HUES6 (cell line): ENCODE data around the gene UQCRC1.

ENCODE experiments used
- H3K27ac ChIP-seq: 2 replicates; pipeline ENCODE4 v1.7.0; 2013; ENCODE audit warnings: low read depth, mild to moderate bottlenecking, low read length, inconsistent platforms
- H3K27me3 ChIP-seq: 2 replicates; pipeline ENCODE4 v1.6.1; 2013; ENCODE audit warnings: low read length; ENCODE audit not compliant: control insufficient read depth, insufficient read depth
- H3K36me3 ChIP-seq: 2 replicates; pipeline ENCODE4 v1.6.1; 2013; ENCODE audit warnings: low read length; ENCODE audit not compliant: control insufficient read depth, insufficient read depth
- H3K4me1 ChIP-seq: 2 replicates; pipeline ENCODE4 v1.6.1; 2013; ENCODE audit warnings: low read length; ENCODE audit not compliant: control insufficient read depth, insufficient read depth
- H3K4me3 ChIP-seq: 2 replicates; pipeline ENCODE4 v1.5.1; 2013; ENCODE audit warnings: low read depth, low read length
- H3K9ac ChIP-seq: one replicate; pipeline ENCODE4 v1.6.1; 2013; ENCODE audit warnings: mild to moderate bottlenecking, low read length
- H3K9me3 ChIP-seq: 2 replicates; pipeline ENCODE4 v1.6.1; 2013; ENCODE audit warnings: low read depth, low read length; ENCODE audit not compliant: control insufficient read depth, insufficient read depth

The UQCRC1 gene

GRCh38 chr3:48561045-48561736 is 48.3 kb downstream of the UQCRC1 start:
- Histone ChIP-seq H3K4me3 (peak overlapping the region; percentile 14; the same call in 1 of the 2 replicates), H3K9ac (peak overlapping the region; percentile 54), H3K9me3 (no peaks in the 10 kb centered on the region), H3K36me3 (peaks cover 31% of the 10 kb centered on the region), H3K27me3 (no peaks in the 10 kb centered on the region), H3K4me1 (peaks cover 49% of the 10 kb centered on the region), H3K27ac (no peak overlapping the region)

- Histone ChIP-seq H3K27me3 (no peaks in the 10 kb centered on the region), H3K9me3 (no peaks in the 10 kb centered on the region), H3K4me3 (peak overlapping the region; percentile 14; the same call in 1 of the 2 replicates), H3K9ac (no peak overlapping the region), H3K4me1 (peaks cover 49% of the 10 kb centered on the region), H3K36me3 (peaks cover 26% of the 10 kb centered on the region), H3K27ac (no peak overlapping the region)
Measured at GRCh38 chr3:48560648-48561018, 48.8 kb downstream of the UQCRC1 start.

- Histone ChIP-seq H3K4me3 (no peak overlapping the region), H3K27me3 (no peaks in the 10 kb centered on the region), H3K4me1 (peaks cover 61% of the 10 kb centered on the region), H3K9ac (no peak overlapping the region), H3K36me3 (peaks cover 12% of the 10 kb centered on the region; the same call in 1 of the 2 replicates), H3K9me3 (no peaks in the 10 kb centered on the region), H3K27ac (no peak overlapping the region)
Measured at GRCh38 chr3:48558493-48559134, 50.8 kb downstream of the UQCRC1 start.

- Histone ChIP-seq H3K4me3 (peak within 1 kb of the TSS; percentile 72), H3K27me3 (no peaks in the 10 kb centered on the region), H3K27ac (no peak within 1 kb of the TSS), H3K4me1 (peaks cover 52% of the 10 kb centered on the region), H3K9me3 (no peaks in the 10 kb centered on the region), H3K36me3 (peaks cover 7% of the 10 kb centered on the region; the same call in 1 of the 2 replicates), H3K9ac (peak within 1 kb of the TSS; percentile 78)
Measured at GRCh38 chr3:48556796-48557626, 52.4 kb downstream of the UQCRC1 start, which contains the start of gene PFKFB4. Gene PFKFB4 (minus strand): TSS chr3:48556803. CDS start chr3:48556777, 26 bp downstream.

GRCh38 chr3:48555949-48556795 is 53.3 kb downstream of the UQCRC1 start:
- Histone ChIP-seq H3K9ac (peak overlapping the region; percentile 46), H3K9me3 (no peaks in the 10 kb centered on the region), H3K27ac (no peak overlapping the region), H3K4me3 (peak overlapping the region; percentile 72), H3K27me3 (no peaks in the 10 kb centered on the region), H3K4me1 (peaks cover 45% of the 10 kb centered on the region), H3K36me3 (peaks cover 9% of the 10 kb centered on the region; the same call in 1 of the 2 replicates)

GRCh38 chr3:48555231-48555948 is 54.1 kb downstream of the UQCRC1 start:
- H3K9ac ChIP-seq: no peak overlapping the region
- H3K27me3 ChIP-seq: no peaks in the 10 kb centered on the region
- peak overlapping the region; percentile 72 for H3K4me3 ChIP-seq

DNA sequence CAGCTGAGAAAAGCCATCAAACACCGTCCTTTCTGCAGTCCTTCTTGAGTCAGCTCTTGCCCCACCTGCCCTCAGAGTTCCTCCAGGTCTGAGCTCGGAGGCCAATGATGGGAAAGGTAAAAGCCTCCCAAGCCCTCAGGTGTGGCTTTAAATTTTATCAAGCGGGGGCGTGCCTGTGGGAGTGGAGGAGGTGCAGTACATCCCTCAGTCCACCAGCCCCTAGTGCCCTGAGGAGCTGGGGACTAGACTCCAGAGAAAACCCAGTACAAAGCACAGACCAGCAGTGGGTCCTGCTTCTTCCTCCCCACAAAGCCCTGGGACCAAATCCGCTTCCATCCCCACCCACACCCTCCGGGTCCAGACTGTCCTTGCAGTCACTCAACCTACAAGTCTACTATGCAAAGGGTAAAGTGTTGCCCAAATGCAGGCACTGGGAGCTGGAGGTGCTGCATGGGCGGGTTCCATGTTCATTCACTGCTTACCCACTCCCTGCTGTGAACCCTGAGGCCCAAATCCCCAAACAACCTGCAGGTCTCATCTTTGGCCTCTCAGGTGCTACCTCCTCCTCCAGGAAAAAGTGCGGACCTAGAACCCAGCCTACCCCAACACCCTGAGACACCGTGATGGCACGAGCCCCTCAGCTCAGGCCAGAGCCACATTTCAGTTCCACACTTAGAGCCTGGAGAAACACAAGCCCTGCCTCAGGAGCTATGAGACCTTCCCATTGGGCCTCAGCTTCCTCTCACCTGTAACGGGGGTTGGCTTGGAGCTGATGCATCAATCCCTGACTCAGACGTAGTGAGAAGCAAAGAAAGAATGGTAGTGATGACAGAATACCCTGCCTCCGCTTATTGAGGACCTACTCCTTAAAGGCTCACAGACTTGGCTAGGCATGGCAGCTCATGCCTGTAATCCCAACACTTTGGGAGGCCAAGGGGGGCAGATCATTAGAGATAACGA is 55.3 kb downstream of the UQCRC1 start:
- Histone ChIP-seq H3K4me3 (no peak overlapping the region), H3K9me3 (no peaks in the 10 kb centered on the region), H3K27me3 (no peaks in the 10 kb centered on the region), H3K4me1 (peaks cover 29% of the 10 kb centered on the region), H3K9ac (no peak overlapping the region), H3K36me3 (peaks cover 18% of the 10 kb centered on the region), H3K27ac (no peak overlapping the region)

More at GRCh38 chr3:48555231-48555948, 54.1 kb downstream of the UQCRC1 start:
- H3K27ac ChIP-seq: no peak overlapping the region
- no peaks in the 10 kb centered on the region for H3K9me3 ChIP-seq
- H3K36me3 ChIP-seq: peaks cover 9% of the 10 kb centered on the region
- peaks cover 37% of the 10 kb centered on the region for H3K4me1 ChIP-seq

DNA sequence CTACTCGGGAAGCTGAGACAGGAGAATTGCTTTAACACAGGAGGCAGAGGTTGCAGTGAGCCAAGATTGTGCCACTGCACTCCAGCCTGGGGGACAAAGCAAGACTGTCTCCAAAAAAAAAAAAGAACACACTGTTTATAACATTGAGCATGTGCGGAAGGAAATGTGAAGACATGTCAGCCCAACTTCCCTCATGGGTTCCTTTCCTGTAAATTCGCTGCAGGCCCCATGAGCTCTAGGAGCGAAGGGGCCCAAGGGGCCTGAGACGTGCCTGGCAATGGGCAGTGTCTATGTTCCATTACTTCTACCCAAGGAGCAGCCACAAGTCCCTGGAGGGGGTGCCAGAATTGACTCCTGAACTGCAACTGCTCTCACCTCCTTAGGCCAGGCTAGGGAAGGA is 56.1 kb downstream of the UQCRC1 start:
- no peak overlapping the region for H3K27ac ChIP-seq
- H3K4me3 ChIP-seq: no peak overlapping the region
- no peak overlapping the region for H3K9ac ChIP-seq
- no peaks in the 10 kb centered on the region for H3K27me3 ChIP-seq
- peaks cover 22% of the 10 kb centered on the region for H3K36me3 ChIP-seq
- H3K4me1 ChIP-seq: peaks cover 23% of the 10 kb centered on the region
- no peaks in the 10 kb centered on the region for H3K9me3 ChIP-seq

DNA sequence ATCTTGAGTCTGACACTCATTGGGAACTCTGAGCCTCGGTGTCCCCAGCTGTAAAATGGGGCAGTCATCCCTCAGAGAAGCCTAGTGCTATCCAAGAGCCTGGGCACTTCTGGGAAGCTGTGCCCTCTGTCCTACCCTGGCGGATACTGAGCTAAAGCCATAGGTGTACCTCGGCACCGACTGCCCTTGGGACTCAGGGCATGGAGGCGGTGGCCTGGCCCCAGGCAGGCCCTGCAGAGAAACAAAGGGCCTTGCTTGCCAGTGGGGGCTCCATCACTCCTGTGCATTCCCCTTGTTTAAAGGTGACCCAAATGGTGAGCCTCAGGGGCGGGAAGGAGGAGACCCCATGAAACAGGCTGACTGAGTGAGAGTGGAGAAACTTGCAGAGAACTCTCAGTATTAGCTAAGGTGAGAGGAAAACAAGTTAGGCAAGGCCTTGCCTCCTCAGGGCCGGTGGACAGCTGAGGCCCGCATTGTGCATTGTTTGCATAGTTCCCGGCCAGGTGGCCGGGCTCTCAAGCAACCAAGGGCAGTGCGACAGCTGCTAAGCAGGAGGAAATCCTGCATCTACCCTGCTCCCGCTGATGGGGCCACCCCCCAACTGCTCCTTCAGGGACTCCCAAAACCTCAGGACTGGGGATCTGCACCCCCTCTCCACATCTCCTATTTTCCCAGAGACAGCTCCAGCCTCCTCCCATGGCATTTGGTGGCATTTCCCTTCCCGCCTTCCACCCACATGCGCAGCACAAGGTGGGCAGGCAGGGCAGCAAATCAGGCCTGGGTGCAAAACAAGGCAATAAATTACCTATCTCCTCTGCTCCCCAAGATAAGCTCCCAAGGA is 57.1 kb downstream of the UQCRC1 start:
- no peak overlapping the region for H3K4me3 ChIP-seq
- H3K36me3 ChIP-seq: peaks cover 31% of the 10 kb centered on the region
- H3K9me3 ChIP-seq: no peaks in the 10 kb centered on the region
- H3K27me3 ChIP-seq: no peaks in the 10 kb centered on the region
- no peak overlapping the region for H3K9ac ChIP-seq
- H3K4me1 ChIP-seq: peaks cover 18% of the 10 kb centered on the region
- no peak overlapping the region for H3K27ac ChIP-seq
